GM23338 (cell line): Measurements from ENCODE around the gene AK4. TPM values are rescaled to one million over a fixed set of nuclear protein-coding genes. Genes with fewer than 3 reads are reported as not detected.

Experiments used
- ATAC-seq: fragments of 200-7000 bp; cut with Tn5 transposase; 3 replicates; pipeline ENCODE4 v1.9.1; 2020
- DNase-seq: peaks from one replicate; pipeline ENCODE4 v3.0.0-alpha.2; 2015; ENCODE audit warnings: low spot score
- H2AFZ ChIP-seq: fragments of 200-600 bp; sonication (generic); 2 replicates; pipeline ENCODE4 v1.8.0; 2016; ENCODE audit warnings: antibody characterized with exemption, mild to moderate bottlenecking, moderate library complexity
- H3F3A ChIP-seq: fragments of 200-600 bp; sonication (generic); replicated peaks from 2 replicates; pipeline ENCODE4 v1.8.0; 2017; ENCODE audit warnings: antibody characterized with exemption, mixed run types, low read depth
- H3K27ac ChIP-seq: fragments of 200-600 bp; sonication (generic); 2 replicates; pipeline ENCODE4 v1.6.1; 2016; ENCODE audit warnings: low read depth
- H3K27me3 ChIP-seq: fragments of 200-600 bp; sonication (generic); 2 replicates; pipeline ENCODE4 v1.8.0; 2016; ENCODE audit warnings: mild to moderate bottlenecking, mixed run types, moderate library complexity; ENCODE audit not compliant: insufficient read depth
- H3K36me3 ChIP-seq: fragments of 200-600 bp; sonication (generic); 2 replicates; pipeline ENCODE4 v1.8.0; 2016; ENCODE audit warnings: mild to moderate bottlenecking; ENCODE audit not compliant: insufficient read depth
- H3K4me1 ChIP-seq: fragments of 200-600 bp; sonication (generic); 2 replicates; pipeline ENCODE4 v1.8.0; 2016; ENCODE audit warnings: mild to moderate bottlenecking, moderate library complexity; ENCODE audit not compliant: insufficient read depth
- H3K4me2 ChIP-seq: fragments of 200-600 bp; sonication (generic); 2 replicates; pipeline ENCODE4 v1.7.1; 2017; ENCODE audit warnings: mixed run types
- H3K4me3 ChIP-seq: fragments of 200-600 bp; sonication (generic); 2 replicates; pipeline ENCODE4 v1.6.1; 2016; ENCODE audit warnings: mixed run types
- H3K79me2 ChIP-seq: fragments of 200-600 bp; sonication (generic); replicated peaks from 2 replicates; pipeline ENCODE4 v1.8.0; 2017; ENCODE audit warnings: mild to moderate bottlenecking; ENCODE audit not compliant: insufficient read depth
- H3K9me2 ChIP-seq: fragments of 200-600 bp; sonication (generic); 2 replicates; pipeline ENCODE4 v1.8.0; 2017; ENCODE audit not compliant: insufficient read depth
- H4K20me1 ChIP-seq: fragments of 200-600 bp; sonication (generic); replicated peaks from 2 replicates; pipeline ENCODE4 v1.8.0; 2017; ENCODE audit warnings: mild to moderate bottlenecking; ENCODE audit not compliant: insufficient read depth
- H3K27ac Mint-ChIP-seq: 2 replicates; pipeline ENCODE4 v1.8.0; 2020; ENCODE audit warnings: inconsistent platforms, mild to moderate bottlenecking, moderate library complexity, mixed read lengths
- H3K27me3 Mint-ChIP-seq: 3 replicates; pipeline ENCODE4 v1.8.0; 2022; ENCODE audit warnings: low read depth, mild to moderate bottlenecking, moderate library complexity, mixed read lengths, inconsistent platforms; ENCODE audit not compliant: insufficient read depth, poor library complexity
- H3K36me3 Mint-ChIP-seq: 3 replicates; pipeline ENCODE4 v1.8.0; 2021; ENCODE audit warnings: low read depth, mild to moderate bottlenecking, inconsistent platforms, moderate library complexity, mixed read lengths
- H3K4me1 Mint-ChIP-seq: 3 replicates; pipeline ENCODE4 v1.8.0; 2020; ENCODE audit warnings: mild to moderate bottlenecking, inconsistent platforms, mixed read lengths
- H3K4me3 Mint-ChIP-seq: 3 replicates; pipeline ENCODE4 v1.8.0; 2021; ENCODE audit warnings: moderate library complexity, mild to moderate bottlenecking, inconsistent platforms, mixed read lengths
- H3K9me3 Mint-ChIP-seq: 3 replicates; pipeline ENCODE4 v1.8.0; 2020; ENCODE audit warnings: moderate library complexity, mild to moderate bottlenecking, inconsistent platforms, mixed read lengths
- CREB1 ChIP-seq: fragments of 250-450 bp; sonication (Bioruptor Pico); IDR thresholded peaks from 2 replicates; pipeline ENCODE4 v1.5.0; 2020; ENCODE audit warnings: low read depth, mild to moderate bottlenecking, moderate library complexity
- EZH2phosphoT487 ChIP-seq: fragments of 200-600 bp; sonication (generic); IDR thresholded peaks from one replicate; pipeline ENCODE4 v1.8.1; 2018; ENCODE audit warnings: antibody characterized with exemption; ENCODE audit not compliant: unreplicated experiment
- NANOG ChIP-seq: IDR thresholded peaks from 2 replicates; pipeline ENCODE4 v1.6.1; 2016; ENCODE audit warnings: antibody characterized with exemption, borderline replicate concordance
- POLR2AphosphoS5 ChIP-seq: IDR thresholded peaks from 2 replicates; pipeline ENCODE4 v1.6.1; 2016; ENCODE audit warnings: antibody characterized with exemption, low read depth
- ZNF114 ChIP-seq: fragments of 250-450 bp; sonication (Bioruptor Pico); IDR thresholded peaks from 2 replicates; pipeline ENCODE4 v1.5.0; 2020; ENCODE audit warnings: mild to moderate bottlenecking, moderate library complexity
- polyA plus RNA-seq: library from polyadenylated mRNA; unstranded; fragments of >200 nt; fragmentation: Nextera tagmentation; extraction: Ambion mirVana; gene quantifications from 2 replicates; pipeline ENCODE4 v1.2.1, GENCODE V29; 2016
- total RNA-seq: library from RNA; depleted of rRNA; stranded (reverse); fragments of >200 nt; shearing (Covaris generic); gene quantifications from 2 replicates; pipeline ENCODE4 v1.2.3, GENCODE V29; 2014
- TF ChIP-seq, protein P1 (sequence below): IDR thresholded peaks from one replicate; pipeline ENCODE4 v1.6.1; 2018; ENCODE audit warnings: antibody characterized with exemption; ENCODE audit not compliant: unreplicated experiment
- TF ChIP-seq, protein P2 (sequence below), 2 experiments: fragments of 200-600 bp in 1 of 2; sonication (generic) in 1 of 2; conservative IDR thresholded peaks; 2 replicates each; pipeline versions ENCODE4 v1.5.1 to v1.6.1; 2016 to 2017; ENCODE audit warnings: antibody characterized with exemption in 2 of 2, low read depth in 2 of 2, mild to moderate bottlenecking in 2 of 2, moderate library complexity in 1 of 2
- TF ChIP-seq, protein P3 (sequence below): IDR thresholded peaks from 2 replicates; pipeline ENCODE4 v1.6.1; 2016; ENCODE audit warnings: antibody characterized with exemption

The AK4 gene
- total and polyA plus RNA-seq, 2 experiments from 2014 or later: 123 to 127 TPM

DNA sequence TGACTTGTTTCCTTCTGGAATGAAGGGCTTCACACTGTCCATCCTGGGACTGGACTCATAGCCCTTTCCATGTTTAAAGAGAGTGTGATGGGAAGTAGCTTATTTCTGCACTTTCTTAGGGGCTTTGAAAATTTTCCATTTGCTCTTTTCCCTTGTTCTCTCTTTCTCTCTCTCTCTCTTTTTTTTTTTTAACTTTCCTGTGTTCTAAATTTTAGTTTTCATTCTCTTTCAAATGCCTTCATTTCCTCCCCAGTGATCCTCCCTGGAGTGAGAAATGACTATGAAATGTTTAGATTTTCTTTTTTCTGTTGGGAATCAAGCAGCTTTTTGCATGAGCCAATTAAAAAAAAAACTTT lies 2.1 kb downstream of the AK4 start:
- H3K27ac Mint-ChIP-seq: peak overlapping the region; percentile 89
- no peak for TF ChIP-seq CREB1 (CRISPR knock-in tag)
- TF ChIP-seq, protein P1, sequence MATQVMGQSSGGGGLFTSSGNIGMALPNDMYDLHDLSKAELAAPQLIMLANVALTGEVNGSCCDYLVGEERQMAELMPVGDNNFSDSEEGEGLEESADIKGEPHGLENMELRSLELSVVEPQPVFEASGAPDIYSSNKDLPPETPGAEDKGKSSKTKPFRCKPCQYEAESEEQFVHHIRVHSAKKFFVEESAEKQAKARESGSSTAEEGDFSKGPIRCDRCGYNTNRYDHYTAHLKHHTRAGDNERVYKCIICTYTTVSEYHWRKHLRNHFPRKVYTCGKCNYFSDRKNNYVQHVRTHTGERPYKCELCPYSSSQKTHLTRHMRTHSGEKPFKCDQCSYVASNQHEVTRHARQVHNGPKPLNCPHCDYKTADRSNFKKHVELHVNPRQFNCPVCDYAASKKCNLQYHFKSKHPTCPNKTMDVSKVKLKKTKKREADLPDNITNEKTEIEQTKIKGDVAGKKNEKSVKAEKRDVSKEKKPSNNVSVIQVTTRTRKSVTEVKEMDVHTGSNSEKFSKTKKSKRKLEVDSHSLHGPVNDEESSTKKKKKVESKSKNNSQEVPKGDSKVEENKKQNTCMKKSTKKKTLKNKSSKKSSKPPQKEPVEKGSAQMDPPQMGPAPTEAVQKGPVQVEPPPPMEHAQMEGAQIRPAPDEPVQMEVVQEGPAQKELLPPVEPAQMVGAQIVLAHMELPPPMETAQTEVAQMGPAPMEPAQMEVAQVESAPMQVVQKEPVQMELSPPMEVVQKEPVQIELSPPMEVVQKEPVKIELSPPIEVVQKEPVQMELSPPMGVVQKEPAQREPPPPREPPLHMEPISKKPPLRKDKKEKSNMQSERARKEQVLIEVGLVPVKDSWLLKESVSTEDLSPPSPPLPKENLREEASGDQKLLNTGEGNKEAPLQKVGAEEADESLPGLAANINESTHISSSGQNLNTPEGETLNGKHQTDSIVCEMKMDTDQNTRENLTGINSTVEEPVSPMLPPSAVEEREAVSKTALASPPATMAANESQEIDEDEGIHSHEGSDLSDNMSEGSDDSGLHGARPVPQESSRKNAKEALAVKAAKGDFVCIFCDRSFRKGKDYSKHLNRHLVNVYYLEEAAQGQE: no peak
- TF ChIP-seq NANOG: no peak
- TF ChIP-seq, protein P2, sequence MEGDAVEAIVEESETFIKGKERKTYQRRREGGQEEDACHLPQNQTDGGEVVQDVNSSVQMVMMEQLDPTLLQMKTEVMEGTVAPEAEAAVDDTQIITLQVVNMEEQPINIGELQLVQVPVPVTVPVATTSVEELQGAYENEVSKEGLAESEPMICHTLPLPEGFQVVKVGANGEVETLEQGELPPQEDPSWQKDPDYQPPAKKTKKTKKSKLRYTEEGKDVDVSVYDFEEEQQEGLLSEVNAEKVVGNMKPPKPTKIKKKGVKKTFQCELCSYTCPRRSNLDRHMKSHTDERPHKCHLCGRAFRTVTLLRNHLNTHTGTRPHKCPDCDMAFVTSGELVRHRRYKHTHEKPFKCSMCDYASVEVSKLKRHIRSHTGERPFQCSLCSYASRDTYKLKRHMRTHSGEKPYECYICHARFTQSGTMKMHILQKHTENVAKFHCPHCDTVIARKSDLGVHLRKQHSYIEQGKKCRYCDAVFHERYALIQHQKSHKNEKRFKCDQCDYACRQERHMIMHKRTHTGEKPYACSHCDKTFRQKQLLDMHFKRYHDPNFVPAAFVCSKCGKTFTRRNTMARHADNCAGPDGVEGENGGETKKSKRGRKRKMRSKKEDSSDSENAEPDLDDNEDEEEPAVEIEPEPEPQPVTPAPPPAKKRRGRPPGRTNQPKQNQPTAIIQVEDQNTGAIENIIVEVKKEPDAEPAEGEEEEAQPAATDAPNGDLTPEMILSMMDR (conservative IDR thresholded peaks at IDR 0.05; ENCODE audit: low read depth in 2 of 2): no peak
- TF ChIP-seq ZNF114 (CRISPR knock-in tag): no peak
- peak overlapping the region; percentile 74 for H3K4me2 ChIP-seq

DNA sequence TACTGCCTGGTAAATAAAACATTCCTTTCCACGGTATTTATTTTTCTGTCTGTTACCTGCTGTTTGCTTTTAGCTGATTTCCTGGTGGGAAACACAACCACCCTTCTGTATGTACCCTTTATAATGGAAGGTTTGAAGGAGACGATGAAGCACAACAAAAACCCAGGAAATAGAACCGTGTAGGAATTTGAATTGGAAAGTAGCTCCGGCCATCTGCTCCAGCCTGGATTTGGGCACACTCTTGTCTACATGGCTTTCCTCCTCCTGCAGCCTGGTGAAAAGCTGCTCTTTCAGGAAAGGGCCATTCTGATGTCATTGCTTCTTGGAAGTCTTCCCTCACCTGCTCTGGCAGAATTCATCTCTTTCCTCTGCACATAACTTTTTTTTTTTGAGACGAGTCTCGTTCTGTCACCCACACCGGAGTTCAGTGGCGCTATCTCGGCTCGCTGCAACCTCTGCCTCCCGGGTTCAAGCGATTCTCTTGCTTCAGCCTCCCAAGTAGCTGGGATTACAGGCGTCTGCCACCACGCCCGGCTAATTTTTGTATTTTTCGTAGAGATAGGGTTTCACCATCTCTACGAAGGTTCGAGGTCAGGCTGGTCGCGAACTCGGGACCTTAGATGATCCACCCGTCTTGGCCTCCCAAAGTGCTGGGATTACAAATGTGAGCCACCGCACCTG lies 2.7 kb downstream of the AK4 start:
- Mint-ChIP-seq H3K27ac (peak overlapping the region; percentile 89), H3K27me3 (peaks cover 18% of the 10 kb centered on the region), H3K4me1 (peaks cover 65% of the 10 kb centered on the region), H3K4me3 (peak overlapping the region; percentile 93), H3K36me3 (peaks cover 23% of the 10 kb centered on the region), H3K9me3 (no peaks in the 10 kb centered on the region)
- Histone ChIP-seq H4K20me1 (no peaks in the 10 kb centered on the region), H3F3A (peaks cover 25% of the 10 kb centered on the region), H3K4me3 (peak overlapping the region; percentile 71), H3K27ac (peak overlapping the region; percentile 86), H3K36me3 (no peaks in the 10 kb centered on the region), H3K79me2 (peaks cover 48% of the 10 kb centered on the region), H3K27me3 (peaks cover 16% of the 10 kb centered on the region), H3K4me1 (peaks cover 49% of the 10 kb centered on the region), H2AFZ (no peak overlapping the region), H3K4me2 (peak overlapping the region; percentile 74), H3K9me2 (no peaks in the 10 kb centered on the region)
- no peak for ATAC-seq
- peak; percentile 61 for DNase-seq
- TF ChIP-seq CREB1 (CRISPR knock-in tag): no peak
- TF ChIP-seq EZH2phosphoT487: no peak
- TF ChIP-seq, protein P1: no peak
- TF ChIP-seq, protein P3, sequence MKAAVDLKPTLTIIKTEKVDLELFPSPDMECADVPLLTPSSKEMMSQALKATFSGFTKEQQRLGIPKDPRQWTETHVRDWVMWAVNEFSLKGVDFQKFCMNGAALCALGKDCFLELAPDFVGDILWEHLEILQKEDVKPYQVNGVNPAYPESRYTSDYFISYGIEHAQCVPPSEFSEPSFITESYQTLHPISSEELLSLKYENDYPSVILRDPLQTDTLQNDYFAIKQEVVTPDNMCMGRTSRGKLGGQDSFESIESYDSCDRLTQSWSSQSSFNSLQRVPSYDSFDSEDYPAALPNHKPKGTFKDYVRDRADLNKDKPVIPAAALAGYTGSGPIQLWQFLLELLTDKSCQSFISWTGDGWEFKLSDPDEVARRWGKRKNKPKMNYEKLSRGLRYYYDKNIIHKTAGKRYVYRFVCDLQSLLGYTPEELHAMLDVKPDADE: no peak
- no peak for TF ChIP-seq POLR2AphosphoS5

More for the DNA sequence above, 2.1 kb downstream of the AK4 start:
- ATAC-seq (no peak), DNase-seq (no peak)
- H3K4me1 ChIP-seq: peaks cover 51% of the 10 kb centered on the region
- no peaks in the 10 kb centered on the region for H3K9me2 ChIP-seq
- H3K27me3 ChIP-seq: peaks cover 22% of the 10 kb centered on the region
- peak overlapping the region; percentile 86 for H3K27ac ChIP-seq
- Mint-ChIP-seq H3K27me3 (peaks cover 18% of the 10 kb centered on the region), H3K4me3 (peak overlapping the region; percentile 93), H3K9me3 (no peaks in the 10 kb centered on the region), H3K36me3 (peaks cover 23% of the 10 kb centered on the region), H3K4me1 (peaks cover 70% of the 10 kb centered on the region)
- no peaks in the 10 kb centered on the region for H3K36me3 ChIP-seq
- H4K20me1 ChIP-seq: no peaks in the 10 kb centered on the region
- peaks cover 42% of the 10 kb centered on the region for H3K79me2 ChIP-seq
- H2AFZ ChIP-seq: no peak overlapping the region
- peak overlapping the region; percentile 71 for H3K4me3 ChIP-seq
- H3F3A ChIP-seq: peaks cover 25% of the 10 kb centered on the region
